GM12878 (cell line): ENCODE data around the gene ZNF511. TPM values are rescaled to one million over a fixed set of nuclear protein-coding genes. Genes with fewer than 3 reads are reported as not detected.

Experiments used
- ATAC-seq: fragments of 200-7000 bp; cut with Tn5 transposase; 3 replicates; pipeline ENCODE4 v1.9.1; 2020; ENCODE audit warnings: mild to moderate bottlenecking, moderate library complexity
- BruUV-seq: library from RNA; stranded (reverse); fragments of 400-500 nt; replicated peaks from 2 replicates; lab custom pipeline; 2021; lab: Mats Ljungman, UMichigan
- CTCF ChIA-PET: fragments of 300-600 bp; sonication (Branson Sonifier 250); formaldehyde crosslinking; extraction: SDS; loops from one replicate; lab custom pipeline; 2021; ENCODE audit warnings: inconsistent platforms; lab: Yijun Ruan, JAX
- POLR2A ChIA-PET: fragments of 350-600 bp; formaldehyde crosslinking; extraction: SDS; loops from one replicate; lab custom pipeline; 2021; ENCODE audit warnings: inconsistent platforms; lab: Charles Lee
- RAD21 ChIA-PET: fragments of 300-600 bp; sonication (Branson Sonifier 250); formaldehyde crosslinking; loops from one replicate; lab custom pipeline; 2023; ENCODE audit warnings: antibody characterized with exemption; ENCODE audit not compliant: unreplicated experiment; lab: Charles Lee
- SMC1A ChIA-PET: fragments of 300-600 bp; sonication (Branson Sonifier 250); formaldehyde crosslinking; loops from one replicate; lab custom pipeline; 2023; ENCODE audit not compliant: unreplicated experiment, uncharacterized antibody; lab: Charles Lee
- DNase-seq: peaks from one replicate; pipeline ENCODE4 v3.0.0-alpha.2; 2011; ENCODE audit warnings: low read depth, low spot score
- FAIRE-seq: peaks from 3 replicates; lab custom pipeline; 2011; peaks lifted over from hg19 to GRCh38; lab: Jason Lieb, UNC
- H2AFZ ChIP-seq: 2 replicates; pipeline ENCODE4 v1.6.0; 2011; ENCODE audit warnings: low read depth, low read length, control low read depth; ENCODE audit not compliant: control insufficient read depth
- H3K27ac ChIP-seq: 2 replicates; pipeline ENCODE4 v1.5.1; 2011; ENCODE audit warnings: control low read depth; ENCODE audit not compliant: control insufficient read depth, insufficient read depth
- H3K27me3 ChIP-seq, 2 experiments: replicated peaks in 1 of 2; 2 replicates each; pipeline versions ENCODE4 v1.6.0 to v1.6.1; 2011; ENCODE audit warnings: low read length in 1 of 2; ENCODE audit not compliant: control insufficient read depth in 2 of 2, insufficient read depth in 2 of 2
- H3K36me3 ChIP-seq, 2 experiments: 2 replicates each; pipeline ENCODE4 v1.5.1; 2011; ENCODE audit warnings: low read length in 1 of 2; ENCODE audit not compliant: control insufficient read depth in 2 of 2, insufficient read depth in 2 of 2
- H3K4me1 ChIP-seq: 2 replicates; pipeline ENCODE4 v1.6.1; 2011; ENCODE audit warnings: mild to moderate bottlenecking, low read length, moderate library complexity, mixed read lengths; ENCODE audit not compliant: control insufficient read depth, insufficient read depth
- H3K4me2 ChIP-seq: 2 replicates; pipeline ENCODE4 v1.6.0; 2011; ENCODE audit warnings: control low read depth; ENCODE audit not compliant: control insufficient read depth, insufficient read depth
- H3K4me3 ChIP-seq: fragments of 200-600 bp; sonication (generic); 2 replicates; pipeline ENCODE4 v1.5.1; 2016
- H3K79me2 ChIP-seq: 2 replicates; pipeline ENCODE4 v1.6.0; 2011; ENCODE audit warnings: low read length; ENCODE audit not compliant: control insufficient read depth, insufficient read depth
- H3K9ac ChIP-seq: 2 replicates; pipeline ENCODE4 v1.8.0; 2011; ENCODE audit warnings: low read length, control low read depth, mixed read lengths; ENCODE audit not compliant: control insufficient read depth, insufficient read depth
- H3K9me3 ChIP-seq: replicated peaks from 3 replicates; pipeline ENCODE4 v1.5.1; 2011; ENCODE audit warnings: mild to moderate bottlenecking, low read length; ENCODE audit not compliant: control insufficient read depth, insufficient read depth
- H4K20me1 ChIP-seq: 2 replicates; pipeline ENCODE4 v1.6.0; 2011; ENCODE audit not compliant: control insufficient read depth, insufficient read depth
- CTCF ChIP-seq, 3 experiments: IDR thresholded peaks in 2 of 3; conservative IDR thresholded peaks in 1 of 3; 2 replicates each; pipeline ENCODE4 v1.5.1; 2011; ENCODE audit warnings: low read depth in 3 of 3, low read length in 3 of 3, mild to moderate bottlenecking in 3 of 3, control low read depth in 2 of 3, moderate library complexity in 2 of 3, inconsistent platforms in 1 of 3, mixed read lengths in 1 of 3; ENCODE audit not compliant: control insufficient read depth in 2 of 3, insufficient read depth in 1 of 3; ENCODE audit errors: extremely low read depth in 1 of 3
- E2F4 ChIP-seq: IDR thresholded peaks from 2 replicates; pipeline ENCODE4 v1.6.1; 2012; ENCODE audit warnings: low read depth, low read length, improper control_type of control experiment
- E4F1 ChIP-seq: fragments of 450-650 bp; IDR thresholded peaks from 2 replicates; pipeline ENCODE4 v1.6.1; 2018; ENCODE audit warnings: borderline replicate concordance, mild to moderate bottlenecking; ENCODE audit not compliant: partially characterized antibody
- FOXM1 ChIP-seq: IDR thresholded peaks from 2 replicates; pipeline ENCODE4 v1.6.1; 2012; ENCODE audit warnings: low read depth, mild to moderate bottlenecking, inconsistent platforms, low read length, moderate library complexity
- HDAC6 ChIP-seq: fragments of 200-600 bp; sonication (generic); IDR thresholded peaks from one replicate; pipeline ENCODE4 v1.8.0; 2017; ENCODE audit warnings: antibody characterized with exemption; ENCODE audit not compliant: unreplicated experiment
- HSF1 ChIP-seq: fragments of 150-350 bp; IDR thresholded peaks from 2 replicates; pipeline ENCODE4 v1.6.1; 2014; ENCODE audit warnings: mild to moderate bottlenecking, low read depth, low read length
- IKZF2 ChIP-seq, 2 experiments: fragments of 450-650 bp; IDR thresholded peaks; 2 replicates each; pipeline ENCODE4 v1.6.1; 2017; ENCODE audit warnings: mild to moderate bottlenecking in 2 of 2, moderate library complexity in 2 of 2
- PAX8 ChIP-seq: fragments of 450-650 bp; IDR thresholded peaks from 2 replicates; pipeline ENCODE4 v1.6.1; 2017; ENCODE audit warnings: mild to moderate bottlenecking, moderate library complexity
- PML ChIP-seq: IDR thresholded peaks from 2 replicates; pipeline ENCODE4 v1.6.1; 2012; ENCODE audit warnings: low read length, inconsistent platforms
- TCF3 ChIP-seq: IDR thresholded peaks from 2 replicates; pipeline ENCODE4 v1.6.1; 2012; ENCODE audit warnings: low read depth, mild to moderate bottlenecking, low read length, borderline replicate concordance; ENCODE audit not compliant: insufficient read depth
- ZBTB4 ChIP-seq: fragments of 450-650 bp; formaldehyde crosslinking; IDR thresholded peaks from 2 replicates; pipeline ENCODE4 v1.4.0; 2022; ENCODE audit warnings: mild to moderate bottlenecking, moderate library complexity
- WGBS: methylation state at CpG from one replicate; pipeline ENCODE4 v1.1.6; 2016; ENCODE audit warnings: low lambda C conversion rate; ENCODE audit not compliant: insufficient replicate concordance, insufficient coverage; ENCODE audit errors: missing lambda C conversion rate; 5-methylcytosine and 5-hydroxymethylcytosine counted together
- in situ Hi-C: fragments of 300-500 bp; cut with MboI; formaldehyde crosslinking; loops from 9 replicates; pipeline ENCODE4 v1.14.3; 2018; ENCODE audit warnings: mixed read lengths
- intact Hi-C: fragments of 100-400 bp; cut with micrococcal nuclease; formaldehyde crosslinking; loops from one replicate; pipeline ENCODE4 v1.14.2; 2022; ENCODE audit not compliant: unreplicated experiment
- polyA plus RNA-seq, 11 experiments: library from polyadenylated mRNA; depleted of rRNA in 4 of 11; unstranded in 6 of 11; stranded (reverse) in 5 of 11; fragments of >200 nt; fragmentation: Nextera tagmentation in 4 of 11; fragmentation: Illumina TruSeq in 1 of 11; extraction: Ambion mirVana in 4 of 11; extraction: Trizol in 1 of 11; gene quantifications; 1 replicate in 1 of 11; 2 replicates in 10 of 11; pipeline versions ENCODE4 v1.2.1 to v1.2.3, GENCODE V29; 2011 to 2016; ENCODE audit warnings: inconsistent platforms in 2 of 11, missing spikeins in 2 of 11, low read depth in 1 of 11
- total RNA-seq, 4 experiments: library from RNA; depleted of rRNA in 3 of 4; stranded (reverse); fragments of >200 nt in 3 of 4; fragmentation: Illumina TruSeq in 1 of 4; extraction: Trizol in 1 of 4; gene quantifications; 2 replicates each; pipeline versions ENCODE4 v1.2.1 to v1.2.3, GENCODE V29; 2013 to 2021

Gene ZNF511
- total and polyA plus RNA-seq, 10 of the 15 experiments (the other 5 are each of a cell fraction or from before 2014, with no cell fraction given): 0.58 to 110 (median 32.0) TPM

- FAIRE-seq: no peak
- no peaks in the 10 kb centered on the region for H3K9me3 ChIP-seq
- RAD21 ChIA-PET: no interaction called here
- intact Hi-C loops: no loop called here
- H4K20me1 ChIP-seq: no peaks in the 10 kb centered on the region; the same call in 1 of the 2 replicates
- CTCF ChIA-PET: interaction anchor here (1.2 to 3.3 kb wide), 2 partner anchors 24 to 46 kb away, joined by 3 to 9 read pairs; no protein-coding TSS in a partner anchor
- no peak overlapping the region for H3K9ac ChIP-seq
- H3K79me2 ChIP-seq: peaks cover 33% of the 10 kb centered on the region
- H3K36me3 ChIP-seq: peaks cover 14 to 26% of the 10 kb centered on the region in 2 experiments
- no peak for DNase-seq
- in situ Hi-C loops: no loop called here
- H3K4me1 ChIP-seq: peaks cover 16% of the 10 kb centered on the region
- H3K27me3 ChIP-seq: no peaks in the 10 kb centered on the region
- no peak overlapping the region for H3K27ac ChIP-seq
- no TSS peak for BruUV-seq
- no peak overlapping the region for H3K4me2 ChIP-seq
- ATAC-seq: no peak
- H3K4me3 ChIP-seq: no peak overlapping the region
- WGBS: 75% methylated on average over 10 of the region's 10 CpGs
- no peak overlapping the region for H2AFZ ChIP-seq
- POLR2A ChIA-PET: no interaction called here
- SMC1A ChIA-PET: interaction anchor here (2.0 kb wide), 1 partner anchor 25 kb away, joined by 5 read pairs; no protein-coding TSS in a partner anchor
- no peak for TF ChIP-seq CTCF (IDR thresholded peaks at IDR 0.05 in 2 of 3, conservative IDR thresholded peaks at IDR 0.05 in 1 of 3; ENCODE audit: control insufficient read depth in 2 of 3, extremely low read depth in 1 of 3, insufficient read depth in 1 of 3, low read depth in 3 of 3, low read length in 3 of 3)
- TF ChIP-seq HSF1: no peak
- no peak for TF ChIP-seq ZBTB4
- TF ChIP-seq IKZF2 (IDR thresholded peaks at IDR 0.05): no peak
- TF ChIP-seq HDAC6: no peak
- TF ChIP-seq TCF3: no peak
- TF ChIP-seq E2F4: no peak
- no peak for TF ChIP-seq FOXM1
- TF ChIP-seq PAX8: no peak
- no peak for TF ChIP-seq PML
- no peak for TF ChIP-seq E4F1
These were observed 5.5 kb upstream of the ZNF511 start for GRCh38 chr10:133303206-133303605.
